HG02884 (cell line): Measurements from ENCODE around the gene SFSWAP.

Experiments used
- ATAC-seq: cut with Tn5 transposase; IDR thresholded peaks from one replicate; pipeline ENCODE4 v1.9.1; 2021; ENCODE audit warnings: mild to moderate bottlenecking, moderate library complexity; ENCODE audit not compliant: unreplicated experiment

SFSWAP gene

DNA sequence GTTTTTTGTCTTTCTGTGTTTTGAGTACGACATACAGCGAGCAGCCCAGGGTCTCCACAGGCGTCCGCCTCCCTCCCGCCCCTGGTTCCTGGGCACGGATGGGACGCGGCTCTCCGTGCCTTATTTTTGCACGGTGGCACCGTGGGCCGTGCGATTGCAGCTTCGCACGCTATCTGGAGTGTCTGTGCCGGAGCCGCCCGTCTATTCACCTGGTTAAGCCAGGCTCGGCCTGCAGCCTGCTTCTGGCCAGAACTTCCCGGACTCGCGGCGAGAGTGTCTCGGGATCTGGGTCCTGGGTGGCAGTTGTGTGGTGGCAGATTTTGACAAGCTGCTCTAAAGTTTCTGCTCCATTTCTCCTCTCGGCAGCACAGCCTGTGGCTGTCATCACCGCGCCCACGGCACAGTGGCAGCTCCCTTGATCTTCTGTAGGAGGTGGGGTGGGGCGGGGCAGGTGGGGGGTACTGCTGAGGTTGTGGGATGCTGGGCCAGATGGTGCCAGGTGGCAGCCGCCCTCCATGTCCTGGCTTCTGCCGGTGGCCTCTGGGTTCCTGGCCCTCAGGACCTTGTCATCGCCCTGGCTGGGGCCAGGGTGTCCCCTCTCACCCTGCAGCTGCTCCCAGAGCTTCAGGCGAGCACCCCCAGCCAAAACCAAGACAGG lies 120.2 kb downstream of the SFSWAP start:
- ATAC-seq, result no peak

DNA sequence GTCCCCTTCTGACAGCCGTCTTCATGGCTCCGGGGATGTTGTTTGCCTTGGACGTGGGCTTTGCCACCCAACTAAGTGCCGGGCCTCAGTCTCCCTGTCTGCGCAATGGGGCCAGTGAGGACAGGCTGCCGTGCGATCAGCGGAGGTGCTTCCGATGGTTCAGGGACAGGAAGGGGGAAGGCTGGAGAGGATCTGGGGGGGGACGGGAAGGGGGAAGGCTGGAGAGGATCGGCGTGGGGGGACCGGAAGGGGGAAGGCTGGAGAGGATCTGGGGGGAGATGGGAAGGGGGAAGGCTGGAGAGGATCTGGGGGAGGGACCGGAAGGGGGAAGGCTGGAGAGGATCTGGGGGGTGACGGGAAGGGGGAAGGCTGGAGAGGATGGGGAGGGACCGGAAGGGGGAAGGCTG lies 120.7 kb downstream of the SFSWAP start:
- no peak for ATAC-seq

DNA sequence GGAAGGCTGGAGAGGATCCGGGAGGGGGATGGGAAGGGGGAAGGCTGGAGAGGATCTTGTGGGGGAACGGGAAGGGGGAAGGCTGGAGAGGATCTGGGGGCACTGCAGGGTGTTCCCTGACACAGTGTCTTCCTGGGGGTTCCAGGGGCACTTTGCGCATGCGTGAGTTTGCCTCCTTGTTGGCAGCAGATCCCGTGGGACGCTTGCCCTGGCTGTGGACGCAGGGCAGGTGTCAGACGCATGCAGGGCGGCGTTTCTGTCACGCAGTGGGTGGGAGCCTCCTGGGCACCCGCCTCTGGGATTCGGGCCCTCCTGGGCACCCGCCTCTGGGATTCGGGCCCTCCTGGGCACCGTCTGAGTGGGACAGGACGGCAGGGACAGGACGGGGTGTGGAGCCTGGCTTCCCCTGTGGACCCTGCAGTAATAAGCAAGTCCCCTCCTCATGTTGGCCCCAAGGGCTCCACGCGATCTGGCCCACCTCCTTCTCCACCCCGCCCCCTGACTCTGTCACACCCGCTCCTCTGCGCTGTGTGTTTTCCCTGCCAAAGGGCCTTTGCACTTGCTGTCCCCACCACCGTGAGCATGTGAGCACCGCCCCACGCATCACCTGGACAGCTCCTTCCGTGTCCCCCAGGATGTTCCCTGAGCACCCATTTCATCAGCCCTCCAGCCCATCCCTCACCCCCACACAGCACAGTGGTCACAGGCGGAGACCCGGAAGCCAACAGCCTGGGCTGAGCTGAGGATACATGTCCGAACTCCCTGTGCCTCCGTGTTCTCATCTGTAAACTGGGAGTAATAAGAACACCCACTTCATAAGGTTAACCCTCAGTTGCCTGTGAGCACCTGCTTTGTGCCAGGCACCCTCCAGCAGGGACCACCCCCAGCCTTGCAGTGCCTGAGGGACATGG lies 121.7 kb downstream of the SFSWAP start:
- ATAC-seq, result no peak

DNA sequence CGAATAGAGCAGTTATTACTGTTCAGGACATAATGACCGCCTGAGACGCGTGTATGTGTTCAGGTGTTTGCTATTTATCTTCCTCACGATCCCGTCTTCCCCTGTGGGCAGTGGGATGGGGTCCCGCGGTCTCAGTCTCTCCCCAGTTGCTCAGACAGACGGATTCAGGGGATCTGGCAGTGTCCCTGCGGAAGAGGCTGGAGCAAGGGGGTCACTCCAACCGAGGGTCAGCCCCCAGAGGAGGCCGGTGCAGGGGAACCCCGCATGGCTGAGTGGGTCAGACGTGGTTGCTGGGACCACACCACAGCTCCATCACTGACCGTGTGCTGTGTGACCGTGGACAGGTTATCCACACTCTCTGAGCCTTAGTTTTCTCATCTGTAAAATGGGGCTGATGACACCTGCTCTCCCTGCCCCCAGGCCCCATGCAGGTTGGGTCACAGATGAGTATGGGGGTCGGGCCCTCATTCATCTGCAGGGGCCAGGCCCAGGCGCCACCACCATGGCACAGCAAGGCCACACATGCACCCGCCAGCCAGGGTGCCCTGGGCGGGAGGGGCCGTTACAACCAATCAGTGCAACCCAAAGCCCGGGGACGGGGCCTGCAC lies 122.5 kb downstream of the SFSWAP start:
- no peak for ATAC-seq

DNA sequence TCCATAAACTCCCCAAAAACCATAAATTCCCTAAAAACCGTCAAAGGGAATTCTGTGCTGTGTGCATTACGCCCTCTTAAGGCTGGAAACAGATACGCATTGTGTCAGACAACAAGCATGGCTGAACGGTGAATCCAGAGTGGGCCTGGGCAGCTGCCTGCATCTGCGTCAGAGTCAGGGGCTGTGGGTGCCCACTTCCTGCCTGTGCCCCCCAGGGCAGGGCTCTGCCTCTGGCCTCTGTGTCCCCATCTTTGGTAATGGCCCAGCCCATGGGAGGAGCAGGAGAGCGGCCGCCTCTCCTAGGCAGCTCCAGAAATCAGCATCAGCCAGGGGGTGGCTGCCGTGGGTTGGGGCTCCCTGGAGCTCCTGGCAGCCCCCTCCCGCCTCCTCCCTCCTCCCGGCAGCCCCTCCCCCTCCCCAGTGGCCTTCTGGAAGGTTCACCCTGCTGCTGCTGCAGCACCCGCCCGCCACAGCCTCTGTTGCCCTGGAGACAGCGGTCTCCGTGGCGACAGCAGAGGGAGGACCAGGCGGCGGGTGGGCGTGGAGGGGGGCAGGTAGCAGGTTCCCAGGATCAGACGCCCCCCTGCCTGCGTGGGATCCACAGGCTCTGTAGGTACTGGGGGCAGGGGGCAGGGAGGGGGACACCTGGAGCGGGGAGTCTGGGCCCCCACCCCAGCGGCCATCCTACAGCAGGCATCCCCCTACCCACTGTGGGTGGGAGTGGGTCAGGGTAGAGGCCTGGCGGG lies 123.2 kb downstream of the SFSWAP start:
- no peak for ATAC-seq

DNA sequence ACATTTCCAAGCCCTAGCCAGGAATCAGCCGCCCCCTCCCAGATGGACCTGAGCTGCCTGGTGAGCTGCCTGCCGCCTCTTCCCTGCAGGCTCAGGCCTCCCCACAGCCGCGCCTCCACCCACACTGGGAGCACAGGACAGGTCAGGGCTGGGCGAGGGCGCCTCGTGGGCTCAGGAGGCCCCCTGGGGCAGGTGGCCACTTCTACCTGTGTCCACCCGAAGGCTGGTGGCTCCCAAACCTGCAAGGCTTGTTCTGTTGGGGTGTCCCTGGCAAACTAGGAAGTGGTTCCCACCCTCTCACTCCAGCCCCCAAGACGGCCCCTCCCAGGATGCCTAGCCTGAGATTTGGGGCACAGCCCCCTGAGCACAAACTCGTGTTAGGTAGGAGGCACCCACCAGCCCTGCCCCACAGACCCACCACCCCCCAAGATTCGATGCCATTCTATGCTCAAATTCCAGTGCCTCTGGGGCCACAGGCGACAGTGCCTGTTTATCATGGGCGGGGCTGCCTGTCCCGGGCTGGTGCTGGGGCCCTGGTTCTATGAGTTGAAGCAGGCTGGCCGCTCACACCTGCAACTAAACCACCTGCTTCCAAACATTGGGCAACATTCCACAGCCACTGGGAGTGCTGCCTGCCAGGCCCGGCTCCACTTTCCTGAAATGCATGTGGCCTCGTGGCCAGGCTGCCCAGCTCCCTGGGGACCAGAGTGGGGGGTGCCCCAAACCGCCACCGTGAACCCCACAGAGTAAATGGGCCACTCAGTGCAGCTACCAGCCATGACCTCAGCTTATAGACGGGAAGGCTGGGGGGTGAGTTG lies 124.1 kb downstream of the SFSWAP start:
- ATAC-seq, result no peak

DNA sequence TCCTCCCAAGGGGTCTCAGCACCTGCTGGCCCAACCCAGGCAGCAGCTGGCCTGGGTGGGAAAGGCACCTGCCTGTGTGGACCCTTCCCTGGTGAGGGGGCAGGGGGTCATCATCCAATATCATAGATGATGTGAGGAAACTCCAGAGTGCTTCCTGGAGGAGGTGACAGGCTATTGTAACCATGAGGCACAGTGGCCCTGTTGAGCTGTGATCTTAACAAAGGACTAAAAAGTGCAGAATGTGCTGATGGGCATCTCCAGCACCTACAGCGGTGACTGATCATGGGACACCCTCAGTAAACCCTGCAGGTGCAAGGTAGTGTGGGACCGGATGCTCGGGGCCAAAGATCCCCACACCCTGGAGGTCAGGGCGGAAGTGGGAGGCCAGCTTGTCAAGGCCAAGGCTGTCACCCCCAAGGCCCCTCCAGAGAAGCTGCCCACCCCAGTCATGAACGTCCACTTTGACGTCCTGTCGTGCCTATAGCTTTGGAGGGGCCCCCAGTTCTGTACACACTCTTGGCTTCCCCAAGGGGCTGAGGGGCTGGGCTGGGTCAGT lies 124.8 kb downstream of the SFSWAP start:
- no peak for ATAC-seq

DNA sequence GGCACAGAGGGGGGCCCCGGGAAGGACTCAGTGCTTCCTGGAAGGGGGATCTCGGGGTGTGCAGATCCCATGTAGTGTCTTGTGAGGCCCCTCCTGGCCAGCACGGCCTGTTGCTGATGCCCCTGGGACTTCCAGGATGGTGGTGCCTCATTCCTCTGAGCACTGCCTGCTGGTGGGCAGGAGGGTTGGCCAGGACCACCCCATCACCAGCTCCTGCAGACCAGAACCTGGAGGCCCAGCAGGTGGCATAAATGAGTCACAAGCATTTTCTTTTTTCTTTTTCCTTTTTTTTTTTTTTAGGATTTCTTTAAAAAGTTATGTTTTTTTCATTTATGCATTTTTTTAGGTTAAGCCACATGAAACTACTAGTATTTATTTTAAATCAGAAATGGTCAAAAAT lies 125.3 kb downstream of the SFSWAP start:
- ATAC-seq, result no peak

DNA sequence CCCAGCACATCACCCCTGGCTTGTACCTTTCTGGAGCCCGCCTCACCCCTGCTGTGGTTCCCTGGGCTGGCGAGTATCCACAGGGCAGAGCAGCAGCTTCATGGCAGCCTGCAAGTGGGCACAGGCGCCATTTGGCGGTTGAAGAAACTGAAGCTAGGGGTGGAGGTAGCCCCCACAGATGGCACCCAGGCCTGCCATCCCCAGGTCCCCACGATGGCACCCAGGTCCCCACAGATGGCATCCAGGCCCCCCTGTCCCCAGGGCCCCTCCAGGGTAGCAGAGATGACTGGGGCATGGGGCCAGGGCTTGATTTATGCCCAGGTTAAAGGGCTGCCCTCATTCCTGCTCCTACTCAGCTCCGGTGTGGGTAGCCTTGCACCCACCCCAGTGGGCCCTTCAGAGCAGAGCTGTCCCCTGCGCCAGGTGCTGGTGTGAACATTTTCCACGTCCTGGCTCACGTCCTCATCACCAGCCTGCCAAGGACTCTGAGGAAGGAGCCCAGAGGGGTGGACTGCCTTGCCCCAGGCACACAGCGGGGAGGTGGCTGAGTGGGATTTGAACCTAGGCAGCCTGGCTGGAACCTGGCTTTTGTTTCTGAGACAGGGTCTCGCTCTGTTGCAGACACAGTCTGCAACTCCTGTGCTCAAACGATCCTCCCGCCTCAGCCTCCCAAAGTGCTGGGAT lies 126.0 kb downstream of the SFSWAP start:
- ATAC-seq, result no peak

DNA sequence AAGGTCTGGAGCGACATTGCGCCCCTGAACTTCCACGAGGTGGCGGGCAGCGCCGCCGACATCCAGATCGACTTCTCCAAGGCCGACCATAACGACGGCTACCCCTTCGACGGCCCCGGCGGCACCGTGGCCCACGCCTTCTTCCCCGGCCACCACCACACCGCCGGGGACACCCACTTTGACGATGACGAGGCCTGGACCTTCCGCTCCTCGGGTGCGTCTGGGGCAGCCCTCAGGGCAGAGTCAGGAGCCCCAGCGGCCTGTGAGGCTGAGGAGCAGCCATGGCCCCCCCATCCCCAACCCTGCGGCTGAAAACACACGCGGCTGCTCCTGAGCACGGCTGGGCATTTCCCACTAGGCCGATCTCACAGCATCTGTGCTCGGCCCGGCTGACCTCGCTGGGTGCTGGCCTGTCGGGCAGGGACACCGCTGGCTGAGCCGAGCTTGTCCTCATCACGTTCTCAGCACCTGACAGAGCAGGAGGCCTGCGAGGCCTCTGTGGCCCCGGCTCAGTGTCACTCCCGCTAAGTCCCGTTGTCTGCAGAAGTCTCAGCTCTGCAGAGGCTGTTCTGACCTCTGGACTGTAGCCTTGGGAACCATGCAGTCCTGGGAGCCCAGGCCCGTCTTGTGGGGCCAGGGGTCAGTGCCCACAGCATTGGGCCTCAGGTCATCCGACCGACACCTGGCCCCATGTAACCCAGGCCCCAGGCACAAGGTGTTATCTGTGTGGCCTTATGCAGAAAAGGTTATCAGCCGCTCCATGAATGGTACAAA lies 129.9 kb downstream of the SFSWAP start:
- ATAC-seq, result no peak

DNA sequence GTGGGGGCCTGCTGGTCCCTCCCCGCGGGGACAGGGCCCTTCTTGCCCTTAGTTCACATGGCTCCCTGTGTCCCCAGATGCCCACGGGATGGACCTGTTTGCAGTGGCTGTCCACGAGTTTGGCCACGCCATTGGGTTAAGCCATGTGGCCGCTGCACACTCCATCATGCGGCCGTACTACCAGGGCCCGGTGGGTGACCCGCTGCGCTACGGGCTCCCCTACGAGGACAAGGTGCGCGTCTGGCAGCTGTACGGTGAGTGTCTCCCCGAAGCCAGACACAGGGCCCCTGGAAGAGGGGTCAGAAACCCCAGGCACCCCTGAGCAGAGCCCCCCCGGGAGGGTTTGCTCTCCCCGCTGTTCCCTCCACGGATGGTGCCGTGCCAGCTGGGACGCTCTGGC lies 130.7 kb downstream of the SFSWAP start:
- no peak for ATAC-seq

DNA sequence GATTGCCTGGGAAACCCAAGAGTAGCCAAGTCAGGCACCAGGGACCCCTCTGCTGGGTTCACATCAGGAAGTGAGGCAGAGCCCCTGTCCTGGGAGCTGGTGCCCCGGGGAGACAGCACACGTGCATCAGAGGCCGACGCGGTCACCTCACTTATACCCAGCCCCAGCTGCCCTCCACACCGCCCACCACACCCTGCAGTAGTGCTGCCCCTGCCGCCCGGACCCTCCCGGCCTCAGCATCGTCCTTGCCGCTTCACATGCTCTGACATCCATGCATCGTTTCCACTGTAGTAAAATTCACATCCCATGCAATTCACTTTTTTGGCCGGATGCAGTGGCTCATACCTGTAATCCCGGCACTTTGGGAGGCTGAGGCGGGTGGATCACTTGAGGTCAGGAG lies 131.3 kb downstream of the SFSWAP start:
- no peak for ATAC-seq

DNA sequence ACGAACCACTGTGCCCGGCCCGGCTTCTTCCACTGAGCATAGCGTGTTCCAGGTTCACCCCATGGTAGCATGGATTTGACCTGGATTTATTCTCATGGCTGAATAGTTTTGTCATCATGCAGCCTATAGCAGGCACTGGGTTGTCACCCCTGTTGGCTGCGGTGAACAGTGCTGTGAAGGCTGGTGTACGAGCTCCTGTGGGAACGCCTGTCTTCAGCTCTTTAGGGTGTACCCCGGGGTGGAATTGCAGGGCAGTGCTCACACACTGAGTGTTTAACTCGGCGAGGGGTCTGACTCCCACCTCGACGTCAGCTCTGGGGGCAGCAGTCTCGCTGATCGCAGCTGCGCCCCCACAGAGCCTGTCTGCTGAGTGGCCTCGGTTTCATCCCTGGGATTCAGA lies 132.6 kb downstream of the SFSWAP start:
- ATAC-seq, result no peak

DNA sequence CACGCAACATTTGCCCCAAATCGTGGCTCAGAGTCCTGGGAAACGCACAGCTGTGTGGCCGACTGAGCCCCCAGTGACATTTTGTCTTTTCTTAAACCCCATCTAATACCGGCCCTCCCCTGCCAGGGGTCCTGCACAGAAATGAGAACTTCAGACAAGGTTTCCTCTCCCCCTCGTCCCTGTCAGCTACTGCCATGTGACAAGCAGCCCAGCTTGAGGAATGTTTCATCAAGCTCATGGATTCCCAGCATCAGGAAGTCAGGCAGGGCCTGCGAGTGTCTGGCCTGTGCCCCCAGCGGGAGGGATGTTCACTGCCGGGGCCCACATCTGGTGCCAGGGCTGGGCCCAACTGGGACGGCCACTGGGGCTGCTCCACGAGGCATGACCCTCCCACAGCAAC lies 133.2 kb downstream of the SFSWAP start:
- ATAC-seq, result no peak

DNA sequence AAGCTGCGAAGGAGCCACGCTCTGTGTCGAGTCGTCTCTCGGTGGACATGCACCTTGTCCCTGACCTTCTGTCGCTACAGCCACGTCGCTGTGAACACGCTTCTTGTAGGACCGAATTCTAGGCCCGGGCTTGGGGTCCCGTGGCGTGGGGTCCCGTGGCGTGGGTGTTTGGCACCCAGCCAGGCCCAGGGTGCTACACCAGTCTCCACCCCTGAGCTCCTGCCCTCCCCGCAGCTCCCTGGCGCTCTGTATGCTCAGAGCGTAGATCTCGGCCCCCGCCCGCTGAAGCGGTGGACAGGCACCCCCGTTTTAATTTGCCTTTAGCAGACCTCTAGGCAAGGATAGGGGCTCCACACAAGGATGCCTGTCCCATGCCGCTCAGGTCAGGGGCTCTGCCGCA lies 133.8 kb downstream of the SFSWAP start:
- ATAC-seq, result no peak

DNA sequence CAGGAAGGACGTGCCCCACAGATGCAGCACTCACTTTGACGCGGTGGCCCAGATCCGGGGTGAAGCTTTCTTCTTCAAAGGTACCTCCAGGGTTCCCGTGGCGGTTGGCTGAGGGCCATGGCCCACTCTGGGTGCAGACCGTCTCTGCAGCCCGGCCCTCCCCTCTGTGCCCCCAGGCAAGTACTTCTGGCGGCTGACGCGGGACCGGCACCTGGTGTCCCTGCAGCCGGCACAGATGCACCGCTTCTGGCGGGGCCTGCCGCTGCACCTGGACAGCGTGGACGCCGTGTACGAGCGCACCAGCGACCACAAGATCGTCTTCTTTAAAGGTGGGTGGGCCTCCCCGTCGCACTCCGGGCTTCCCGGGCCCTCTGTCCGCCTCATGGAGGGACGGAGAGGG lies 134.2 kb downstream of the SFSWAP start:
- no peak for ATAC-seq

DNA sequence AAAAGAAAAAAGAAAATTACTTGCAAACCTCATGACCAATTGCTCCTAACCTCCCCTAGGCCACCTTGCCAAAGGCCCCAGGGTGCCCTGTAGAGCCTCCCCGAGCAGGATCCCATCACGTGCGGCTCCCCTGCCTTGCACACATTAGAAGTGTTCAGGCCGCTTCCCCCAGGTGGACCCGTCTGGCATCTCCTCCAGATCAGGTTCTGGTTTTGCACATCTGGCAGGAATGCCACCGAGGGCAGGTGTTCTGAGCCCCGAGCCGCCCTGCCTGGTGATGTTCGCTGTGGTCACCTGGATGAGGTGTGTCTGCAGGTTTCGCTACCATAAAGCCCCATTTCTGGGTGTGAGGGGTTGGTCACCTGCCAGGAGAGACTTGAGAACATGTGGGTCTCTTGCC lies 136.6 kb downstream of the SFSWAP start:
- ATAC-seq, result no peak

DNA sequence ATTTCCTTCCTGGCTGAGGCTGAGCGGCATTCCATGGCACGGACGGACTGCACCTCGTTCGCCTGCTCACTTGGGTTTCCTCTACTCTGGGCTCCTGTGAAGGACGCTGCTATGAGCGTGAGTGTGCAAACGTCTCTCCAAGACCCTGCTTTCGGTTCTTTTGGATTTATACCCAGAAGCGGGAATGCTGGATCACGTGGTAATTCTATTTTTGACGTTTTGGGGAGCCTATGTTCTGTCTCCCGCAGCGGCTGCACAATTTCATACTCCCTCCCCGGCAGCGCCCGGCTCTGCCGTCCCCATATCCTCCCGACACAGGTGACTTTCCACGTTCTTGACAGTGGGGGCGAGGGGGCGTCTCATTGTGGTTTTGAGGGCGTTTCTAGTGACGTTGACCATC lies 137.9 kb downstream of the SFSWAP start:
- ATAC-seq, result no peak
